HG02588 (cell line): Measurements from ENCODE around the gene TRPM3.

Experiments used
- ATAC-seq: cut with Tn5 transposase; IDR thresholded peaks from one replicate; pipeline ENCODE4 v1.9.1; 2021; ENCODE audit warnings: mild to moderate bottlenecking, moderate library complexity; ENCODE audit not compliant: unreplicated experiment

TRPM3 gene

GRCh38 chr9:70564468-70565335 lies 556.7 kb downstream of the TRPM3 start:
- ATAC-seq, result no peak

DNA sequence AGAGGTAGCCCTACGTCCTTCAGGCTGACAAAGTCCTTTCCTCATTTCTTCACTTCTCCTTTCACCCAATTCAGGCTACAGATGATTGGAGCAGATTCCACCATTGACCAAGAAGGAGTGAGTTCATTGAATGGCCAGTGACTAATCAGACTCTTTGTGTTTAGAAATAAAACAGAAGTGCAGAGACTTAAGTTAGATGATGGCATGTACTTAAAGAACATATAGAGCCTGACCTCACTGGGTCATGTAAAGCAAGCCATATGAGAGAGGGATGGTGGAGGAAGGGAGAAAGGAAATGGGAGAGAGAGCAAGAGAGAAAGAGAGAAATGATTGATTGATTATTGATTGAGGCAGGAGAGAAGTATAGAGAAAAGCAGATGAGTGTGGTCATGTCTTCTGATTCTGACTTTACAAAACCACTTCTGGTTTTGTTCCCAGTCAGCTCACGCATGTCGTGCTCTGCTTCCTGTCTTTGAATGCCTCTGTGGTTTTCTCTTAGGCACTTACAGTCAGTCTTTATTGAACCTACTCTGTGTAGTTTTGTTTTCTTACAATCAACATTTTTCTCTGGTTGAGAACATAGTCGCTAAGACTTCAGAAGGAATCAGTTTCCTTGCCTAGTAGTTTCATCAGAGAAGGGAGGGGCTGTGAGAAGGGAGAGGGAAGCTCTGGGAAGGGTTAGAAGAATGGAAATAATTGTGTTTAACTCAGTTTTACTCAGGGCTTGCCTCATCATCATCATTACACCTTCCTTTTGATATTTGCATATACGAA lies 557.8 kb downstream of the TRPM3 start:
- ATAC-seq, result peak; percentile 97

DNA sequence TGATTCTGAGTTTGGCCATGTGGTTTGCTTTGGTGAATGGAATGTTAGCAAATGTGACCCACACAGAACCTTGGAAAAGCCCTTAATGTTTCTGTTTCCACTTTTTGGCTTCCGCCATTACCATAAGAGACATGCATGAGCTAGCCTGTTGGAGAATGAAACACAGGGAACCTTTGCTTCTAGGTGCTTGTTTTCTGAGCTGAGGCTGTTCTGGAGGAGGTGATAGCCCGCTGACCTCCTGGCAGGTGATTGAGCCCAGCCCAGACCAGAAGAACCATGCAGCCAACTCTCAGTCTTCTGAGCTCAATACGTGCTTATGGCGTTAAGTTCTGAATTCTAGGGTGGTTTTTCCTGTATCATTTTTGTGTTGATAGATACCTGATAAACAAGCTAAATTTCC lies 558.4 kb downstream of the TRPM3 start:
- ATAC-seq, result no peak

- ATAC-seq, result no peak
These were observed 559.5 kb downstream of the TRPM3 start for GRCh38 chr9:70561786-70562395.

DNA sequence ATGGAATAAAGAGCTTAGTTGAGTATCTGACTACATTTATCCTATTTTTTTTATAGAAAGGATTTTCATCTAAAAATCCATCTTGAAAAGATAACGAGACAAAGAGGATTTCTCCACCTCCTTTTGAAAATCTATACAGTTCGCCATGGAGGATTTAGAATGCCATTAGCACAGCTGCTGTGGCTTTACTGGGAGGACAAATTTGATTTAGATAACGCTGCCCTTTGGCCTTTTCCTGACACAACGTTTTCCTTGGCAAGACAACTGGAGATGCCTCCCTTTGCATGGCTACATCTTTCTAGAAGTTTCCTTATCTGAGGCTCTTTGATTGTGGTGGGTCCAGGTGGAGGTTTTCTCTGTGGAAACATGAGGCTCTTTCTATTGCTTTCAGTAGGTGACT lies 560.3 kb downstream of the TRPM3 start:
- ATAC-seq, result no peak

DNA sequence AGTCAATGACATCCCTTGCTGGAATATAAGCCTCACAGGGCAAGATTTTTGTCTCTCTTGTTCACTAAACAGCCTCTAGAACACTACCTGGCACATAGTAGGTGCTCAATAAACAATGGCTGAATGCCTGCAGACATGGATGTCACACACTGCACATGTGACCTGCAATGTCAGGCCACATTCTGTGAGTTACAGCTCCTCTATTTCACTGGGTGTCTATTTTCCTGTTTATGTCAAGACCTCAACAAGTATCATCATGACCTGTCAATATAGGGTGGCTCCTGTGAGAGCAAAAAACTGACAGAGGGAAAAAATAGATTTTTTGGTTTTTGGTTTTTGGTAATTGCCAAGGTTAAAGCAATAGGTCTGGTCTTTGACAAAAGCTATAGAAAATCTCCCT lies 562.3 kb downstream of the TRPM3 start:
- ATAC-seq, result no peak

GRCh38 chr9:70557661-70558369 lies 563.6 kb downstream of the TRPM3 start:
- ATAC-seq, result peak; percentile 99

- no peak for ATAC-seq
These were observed 564.6 kb downstream of the TRPM3 start for GRCh38 chr9:70556771-70557170.

GRCh38 chr9:70554881-70555280 lies 566.5 kb downstream of the TRPM3 start:
- no peak for ATAC-seq

- ATAC-seq, result no peak
These were observed 567.4 kb downstream of the TRPM3 start for GRCh38 chr9:70553707-70554673.

DNA sequence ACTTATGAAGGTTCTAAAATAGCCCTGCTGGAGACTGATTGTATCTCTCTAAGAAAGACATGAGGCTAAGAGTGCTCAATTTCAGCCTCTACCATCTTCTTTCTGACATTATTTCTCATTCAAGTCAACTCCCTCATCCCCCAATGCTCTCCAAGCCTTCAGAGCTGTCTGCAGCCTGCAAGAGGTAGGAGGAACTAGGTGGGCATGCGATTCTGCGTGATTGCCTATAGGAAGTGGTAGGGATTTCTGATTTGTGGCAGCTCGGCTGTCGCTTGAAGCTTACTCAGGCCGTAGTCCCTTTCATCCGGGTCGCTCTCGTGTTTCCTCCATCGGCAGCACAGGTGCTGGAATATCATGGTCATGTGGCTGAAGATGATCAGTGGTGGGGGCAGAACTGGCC lies 568.9 kb downstream of the TRPM3 start:
- ATAC-seq, result no peak

- ATAC-seq, result no peak
These were observed 569.6 kb downstream of the TRPM3 start for GRCh38 chr9:70551801-70552200.

GRCh38 chr9:70551396-70551795 lies 570.0 kb downstream of the TRPM3 start:
- no peak for ATAC-seq

GRCh38 chr9:70549926-70550325 lies 571.5 kb downstream of the TRPM3 start:
- ATAC-seq, result no peak

- ATAC-seq, result no peak
These were observed 579.0 kb downstream of the TRPM3 start for GRCh38 chr9:70542311-70542931.

DNA sequence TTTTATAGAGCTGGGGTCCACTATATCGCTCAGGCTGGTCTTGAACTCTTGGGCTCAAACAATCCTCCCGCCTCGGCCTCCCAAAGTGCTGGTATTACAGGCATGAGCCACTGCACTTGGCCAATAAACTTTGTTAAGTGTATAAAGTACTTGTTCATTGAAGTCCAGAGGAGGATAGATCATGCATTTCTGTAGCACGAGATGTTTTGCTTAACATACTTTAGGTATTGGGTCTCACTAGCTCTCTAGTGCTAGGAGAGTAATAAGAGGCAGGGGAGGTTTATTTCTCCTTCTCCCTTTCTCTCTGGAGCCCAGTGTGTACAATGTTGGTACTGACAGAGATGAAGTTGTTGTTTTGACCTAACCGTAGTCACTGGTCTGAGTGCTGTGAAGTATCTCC lies 581.4 kb downstream of the TRPM3 start:
- ATAC-seq, result no peak

- ATAC-seq, result no peak
These were observed 581.9 kb downstream of the TRPM3 start for GRCh38 chr9:70539526-70539925.

- no peak for ATAC-seq
These were observed 582.4 kb downstream of the TRPM3 start for GRCh38 chr9:70539001-70539400.

GRCh38 chr9:70537084-70537483 lies 584.3 kb downstream of the TRPM3 start:
- ATAC-seq, result no peak
